Sigmoid colon (tissue), 7 donors: ENCODE measurements around the gene C6orf141. TPM values are rescaled to one million over a fixed set of nuclear protein-coding genes. Genes with fewer than 3 reads are reported as not detected.
A peak's percentile ranks its signal among the peaks of the same experiment; 100 is the strongest.

ENCODE experiments used
- DNase-seq: peaks from one replicate; pipeline ENCODE4 v3.0.0-alpha.2; 2019
- H3K27ac ChIP-seq, 4 donors: fragments of 200-600 bp; sonication (generic); one replicate each; pipeline ENCODE4 v1.5.1; 2016 to 2019; ENCODE audit warnings: mild to moderate bottlenecking in 1 of 4
- H3K27me3 ChIP-seq, 3 donors: fragments of 200-600 bp; sonication (generic); one replicate each; pipeline ENCODE4 v1.5.1; 2019; ENCODE audit warnings: mild to moderate bottlenecking in 1 of 3
- H3K36me3 ChIP-seq, 4 donors: fragments of 200-600 bp; sonication (generic); one replicate each; pipeline ENCODE4 v1.5.1; 2016 to 2019
- H3K4me1 ChIP-seq, 4 donors: fragments of 200-600 bp; sonication (generic); one replicate each; pipeline ENCODE4 v1.5.1; 2017 to 2019
- H3K4me3 ChIP-seq, 4 donors: fragments of 200-600 bp; sonication (generic); one replicate each; pipeline ENCODE4 v1.5.1; 2017 to 2019; ENCODE audit warnings: mild to moderate bottlenecking in 2 of 4, moderate library complexity in 1 of 4
- H3K9me3 ChIP-seq, 4 donors: fragments of 200-600 bp in 3 of 4; sonication (generic) in 3 of 4; one replicate each; pipeline versions ENCODE4 v1.5.1 to v1.6.1; 2013 to 2019
- EP300 ChIP-seq, 4 donors: sonication (generic); formaldehyde crosslinking; IDR thresholded peaks; one replicate each; pipeline ENCODE4 v1.6.1; 2017; ENCODE audit warnings: antibody characterized with exemption in 4 of 4
- POLR2A ChIP-seq, 2 donors: fragments of 450-650 bp; IDR thresholded peaks; one replicate each; pipeline ENCODE4 v1.6.1; 2016; ENCODE audit warnings: antibody characterized with exemption in 2 of 2, mild to moderate bottlenecking in 2 of 2, moderate library complexity in 2 of 2
- POLR2AphosphoS5 ChIP-seq, 4 donors: sonication (generic); formaldehyde crosslinking; IDR thresholded peaks; one replicate each; pipeline ENCODE4 v1.6.1; 2017; ENCODE audit warnings: antibody characterized with exemption in 4 of 4
- WGBS, 2 donors: extraction: QIAGEN DNeasy Blood & Tissue Kit; methylation state at CpG; one replicate each; pipeline ENCODE4 v1.1.7; 2013; 5-methylcytosine and 5-hydroxymethylcytosine counted together
- intact Hi-C: fragments of 100-400 bp; cut with DNase I; formaldehyde crosslinking; loops from one replicate; pipeline ENCODE4 v1.15.1; 2023
- polyA plus RNA-seq, 3 donors: library from polyadenylated mRNA; stranded (reverse); fragments of 200-250 nt; gene quantifications; one replicate each; pipeline ENCODE4 v1.2.3, GENCODE V29; 2013
- total RNA-seq, 4 donors: library from RNA; depleted of rRNA; stranded (reverse); fragments of >200 nt; gene quantifications; one replicate each; pipeline ENCODE4 v1.1.0, GENCODE V29; 2016
- TF ChIP-seq, protein P1 (sequence below), 4 experiments: fragments of 450-650 bp in 3 of 4; fragments of 200-600 bp in 1 of 4; IDR thresholded peaks; one replicate each; pipeline ENCODE4 v1.5.1; 2016 to 2019; ENCODE audit warnings: antibody characterized with exemption in 4 of 4, mild to moderate bottlenecking in 3 of 4, moderate library complexity in 2 of 4
- donor health status: healthy with polysubstance abuse.
- donor health status: Bipolar disorder and iron deficiency.
- donor health status: healthy.

Gene C6orf141
- total and polyA plus RNA-seq, 7 donors, result 1.4 to 6.9 (median 3.6) TPM

DNA sequence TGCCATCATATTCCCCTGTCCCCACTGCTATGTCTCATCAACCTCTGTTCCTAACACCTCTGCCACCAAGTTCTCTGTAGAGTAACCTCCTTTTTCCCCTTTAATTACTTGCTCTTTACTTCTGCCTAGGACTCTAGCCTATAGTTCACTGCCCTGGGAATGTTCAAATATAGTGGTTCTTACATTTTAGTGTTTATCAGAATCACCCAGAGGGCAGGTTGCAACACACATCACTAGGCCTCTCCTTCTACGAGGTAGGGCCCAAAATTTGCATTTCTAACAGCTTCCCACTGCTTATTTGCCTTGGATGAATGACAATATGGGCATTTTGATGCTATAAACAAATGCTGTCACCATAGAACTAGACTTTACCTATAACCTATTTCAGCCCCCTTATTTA is 23.1 kb upstream of the C6orf141 start:
- no peak for TF ChIP-seq POLR2A (IDR thresholded peaks at IDR 0.05)
- intact Hi-C loops, result no loop called here
- Histone ChIP-seq H3K27ac (no peak overlapping the region), H3K4me3 (no peak overlapping the region), H3K36me3 (no peaks in the 10 kb centered on the region), H3K9me3 (no peaks in the 10 kb centered on the region), H3K4me1 (no peaks in the 10 kb centered on the region), H3K27me3 (no peaks in the 10 kb centered on the region)
- DNase-seq, result no peak
- WGBS, 2 donors, result 22 to 48% methylated on average over 1 of the region's 1 CpG

DNA sequence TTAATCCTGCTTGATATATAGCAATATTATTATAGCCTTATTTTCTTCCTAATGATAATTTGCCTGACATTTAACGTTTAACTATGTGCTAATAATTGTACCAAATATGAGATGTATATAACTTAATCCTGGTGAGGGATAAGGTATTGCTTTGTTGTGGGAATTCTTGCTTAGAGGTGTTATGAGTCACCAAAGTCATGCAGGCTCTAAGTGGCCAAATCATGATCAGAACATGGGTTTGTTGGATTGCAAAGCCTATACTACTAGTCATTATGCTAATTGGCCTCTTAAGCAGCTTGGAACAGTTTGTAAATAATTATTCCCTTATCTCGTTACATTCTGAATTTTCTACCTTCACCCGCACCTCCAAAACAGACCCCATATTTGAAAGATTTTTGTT is 21.9 kb upstream of the C6orf141 start:
- intact Hi-C loops, result no loop called here
- H3K36me3 ChIP-seq, result no peaks in the 10 kb centered on the region
- DNase-seq, result no peak
- H3K4me1 ChIP-seq, result no peaks in the 10 kb centered on the region
- H3K9me3 ChIP-seq, result no peaks in the 10 kb centered on the region
- H3K27me3 ChIP-seq, result no peaks in the 10 kb centered on the region
- H3K4me3 ChIP-seq, result no peak overlapping the region
- TF ChIP-seq POLR2AphosphoS5 (IDR thresholded peaks at IDR 0.05) (no peak), EP300 (IDR thresholded peaks at IDR 0.05) (no peak), POLR2A (IDR thresholded peaks at IDR 0.05) (no peak)
- TF ChIP-seq, protein P1, sequence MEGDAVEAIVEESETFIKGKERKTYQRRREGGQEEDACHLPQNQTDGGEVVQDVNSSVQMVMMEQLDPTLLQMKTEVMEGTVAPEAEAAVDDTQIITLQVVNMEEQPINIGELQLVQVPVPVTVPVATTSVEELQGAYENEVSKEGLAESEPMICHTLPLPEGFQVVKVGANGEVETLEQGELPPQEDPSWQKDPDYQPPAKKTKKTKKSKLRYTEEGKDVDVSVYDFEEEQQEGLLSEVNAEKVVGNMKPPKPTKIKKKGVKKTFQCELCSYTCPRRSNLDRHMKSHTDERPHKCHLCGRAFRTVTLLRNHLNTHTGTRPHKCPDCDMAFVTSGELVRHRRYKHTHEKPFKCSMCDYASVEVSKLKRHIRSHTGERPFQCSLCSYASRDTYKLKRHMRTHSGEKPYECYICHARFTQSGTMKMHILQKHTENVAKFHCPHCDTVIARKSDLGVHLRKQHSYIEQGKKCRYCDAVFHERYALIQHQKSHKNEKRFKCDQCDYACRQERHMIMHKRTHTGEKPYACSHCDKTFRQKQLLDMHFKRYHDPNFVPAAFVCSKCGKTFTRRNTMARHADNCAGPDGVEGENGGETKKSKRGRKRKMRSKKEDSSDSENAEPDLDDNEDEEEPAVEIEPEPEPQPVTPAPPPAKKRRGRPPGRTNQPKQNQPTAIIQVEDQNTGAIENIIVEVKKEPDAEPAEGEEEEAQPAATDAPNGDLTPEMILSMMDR (IDR thresholded peaks at IDR 0.05), result no peak
- 63 to 77% methylated on average over 3 of the region's 3 CpGs for WGBS, 2 donors
- no peak overlapping the region for H3K27ac ChIP-seq

DNA sequence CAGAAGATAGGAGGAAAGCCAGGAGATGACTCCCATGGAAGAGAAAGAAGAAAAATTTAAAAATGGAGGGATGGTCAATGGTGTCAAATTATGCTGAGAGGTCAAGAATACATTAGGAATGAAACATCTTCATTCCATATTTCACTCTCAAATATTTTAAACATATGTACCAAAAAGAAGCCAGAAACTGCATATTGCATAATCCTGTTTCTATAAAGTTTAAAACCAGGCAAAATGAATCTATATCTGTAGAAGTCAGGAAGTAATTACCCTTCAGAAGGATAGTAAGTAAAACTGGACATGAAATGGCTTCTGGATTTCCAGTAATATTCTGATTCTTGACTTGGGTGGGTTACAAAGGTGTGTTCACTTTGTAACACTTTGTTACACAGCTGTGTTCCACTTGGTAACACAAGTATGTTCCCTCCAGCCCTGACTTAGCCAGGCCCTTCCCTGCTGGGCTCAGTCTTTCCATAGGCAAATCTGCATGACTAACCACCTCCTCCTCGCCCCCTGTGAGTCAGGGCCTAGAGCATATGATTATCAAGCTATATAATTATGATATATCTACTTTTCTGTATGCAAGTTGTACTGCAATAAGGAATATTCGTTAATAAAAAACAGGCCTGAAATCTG is 20.2 kb upstream of the C6orf141 start:
- Histone ChIP-seq H3K27me3 (no peaks in the 10 kb centered on the region), H3K9me3 (no peaks in the 10 kb centered on the region), H3K27ac (no peak overlapping the region), H3K36me3 (no peaks in the 10 kb centered on the region), H3K4me3 (no peak overlapping the region), H3K4me1 (no peaks in the 10 kb centered on the region)
- TF ChIP-seq POLR2A (IDR thresholded peaks at IDR 0.05), result no peak
- TF ChIP-seq EP300 (IDR thresholded peaks at IDR 0.05), result no peak
- TF ChIP-seq POLR2AphosphoS5 (IDR thresholded peaks at IDR 0.05), result no peak
- TF ChIP-seq, protein P1 (IDR thresholded peaks at IDR 0.05), result no peak
- 81 to 84% methylated on average over 2 of the region's 2 CpGs for WGBS, 2 donors
- intact Hi-C loops, result no loop called here
- DNase-seq, result no peak

DNA sequence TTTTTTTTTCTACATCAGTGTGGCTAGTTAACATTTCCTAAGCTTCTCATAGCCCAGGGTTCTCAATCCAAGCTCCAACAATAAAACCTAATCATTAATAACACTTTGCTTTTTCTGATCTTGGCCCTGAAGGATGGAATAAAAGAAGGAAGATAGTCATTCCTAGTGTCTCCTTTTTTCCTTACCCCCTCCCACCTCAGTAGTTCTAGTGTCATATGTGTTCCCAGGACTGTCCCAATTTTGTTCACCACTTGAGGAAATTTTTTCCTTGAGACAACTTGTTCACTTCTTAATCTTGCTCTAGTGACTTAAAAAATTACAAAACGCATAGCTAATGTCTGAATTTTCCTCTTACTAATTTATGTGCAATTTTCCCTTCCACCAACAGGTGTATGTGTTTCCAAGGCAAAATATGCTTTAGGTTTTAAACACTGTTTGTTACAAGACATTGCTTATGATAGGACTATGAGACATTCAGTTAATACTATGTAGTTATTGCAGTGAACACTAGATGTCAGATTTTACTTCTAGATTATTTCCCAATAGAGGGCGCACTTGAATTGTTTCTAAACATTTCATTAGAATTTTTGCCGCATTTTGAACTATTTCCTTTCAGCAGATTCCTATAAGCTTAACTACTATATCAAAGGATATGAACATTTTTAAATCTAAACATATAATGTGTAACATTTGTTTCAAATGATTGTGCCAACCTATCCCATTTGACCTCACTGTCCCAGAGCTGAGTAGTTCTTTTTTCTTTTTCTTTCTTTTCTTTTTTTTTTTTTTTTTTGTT is 18.5 kb upstream of the C6orf141 start:
- TF ChIP-seq, protein P1 (IDR thresholded peaks at IDR 0.05), result peak in 3 of 4 experiments; percentile 42 to 63 (median 60)
- TF ChIP-seq POLR2A (IDR thresholded peaks at IDR 0.05), result no peak
- TF ChIP-seq EP300 (IDR thresholded peaks at IDR 0.05), result no peak
- intact Hi-C loops, result loop anchor here (2.0 kb wide), 1 partner anchor 317 kb away; no protein-coding TSS in a partner anchor
- no peaks in the 10 kb centered on the region for H3K27me3 ChIP-seq
- WGBS, 2 donors, result 4 to 9% methylated on average over 3 of the region's 3 CpGs
- H3K9me3 ChIP-seq, result no peaks in the 10 kb centered on the region
- H3K27ac ChIP-seq, result no peak overlapping the region
- H3K4me3 ChIP-seq, result no peak overlapping the region
- no peak for DNase-seq
- H3K36me3 ChIP-seq, result no peaks in the 10 kb centered on the region
- no peaks in the 10 kb centered on the region for H3K4me1 ChIP-seq

DNA sequence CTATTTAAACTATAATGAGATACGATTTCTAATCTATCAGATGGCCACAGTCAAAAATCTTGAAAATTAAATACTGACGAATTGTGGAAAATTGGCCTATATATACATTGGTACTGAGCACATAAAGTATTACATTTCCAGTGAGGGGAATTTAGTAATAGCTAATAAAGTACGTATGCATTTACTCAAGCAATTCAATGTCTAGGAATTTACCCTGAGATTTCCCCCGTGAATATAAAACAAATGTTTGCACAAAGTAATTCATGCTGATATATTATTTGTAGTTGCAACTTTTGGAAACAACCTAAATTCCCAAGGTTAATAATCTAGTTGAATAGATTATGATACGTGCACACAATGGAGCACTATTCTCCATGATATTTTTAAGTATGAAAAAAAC is 14.7 kb upstream of the C6orf141 start:
- no peak for DNase-seq
- H3K27me3 ChIP-seq, result no peaks in the 10 kb centered on the region
- no peaks in the 10 kb centered on the region for H3K36me3 ChIP-seq
- no peaks in the 10 kb centered on the region for H3K4me1 ChIP-seq
- no peak overlapping the region for H3K4me3 ChIP-seq
- 64 to 74% methylated on average over 5 of the region's 5 CpGs for WGBS, 2 donors
- no peaks in the 10 kb centered on the region for H3K9me3 ChIP-seq
- TF ChIP-seq POLR2A (IDR thresholded peaks at IDR 0.05) (no peak), POLR2AphosphoS5 (IDR thresholded peaks at IDR 0.05) (no peak), EP300 (IDR thresholded peaks at IDR 0.05) (no peak)
- TF ChIP-seq, protein P1 (IDR thresholded peaks at IDR 0.05), result no peak
- intact Hi-C loops, result no loop called here
- H3K27ac ChIP-seq, result no peak overlapping the region
